ENCODE results near the gene TSPAN1.

GRCh38 chr1:46173361-46173856, 1.5 kb upstream of the TSPAN1 start:
- no peak for TF ChIP-seq ZFP41 (CRISPR knock-in tag; IDR thresholded peaks at IDR 0.05; ENCODE audit: borderline replicate concordance)
- no peak for TF ChIP-seq SOX6 (IDR thresholded peaks at IDR 0.05)
- no peak for TF ChIP-seq SOX6 (CRISPR knock-in tag; IDR thresholded peaks at IDR 0.05)
- no peak for TF ChIP-seq THAP11 (CRISPR knock-in tag; IDR thresholded peaks at IDR 0.05)
- no peak for TF ChIP-seq ZNF136 (CRISPR knock-in tag; IDR thresholded peaks at IDR 0.05; ENCODE audit: low read depth)
- no peak for TF ChIP-seq ZNF30 (CRISPR knock-in tag; IDR thresholded peaks at IDR 0.05)

Data from HepG2 (cell line).